HG03025 (cell line): Measurements from ENCODE around the gene ANGEL1.
A peak's percentile ranks its signal among the peaks of the same experiment; 100 is the strongest.

Source experiments
- ATAC-seq: cut with Tn5 transposase; IDR thresholded peaks from one replicate; pipeline ENCODE4 v1.9.1; 2021; ENCODE audit warnings: mild to moderate bottlenecking, moderate library complexity; ENCODE audit not compliant: unreplicated experiment, low FRiP score

The ANGEL1 gene

DNA sequence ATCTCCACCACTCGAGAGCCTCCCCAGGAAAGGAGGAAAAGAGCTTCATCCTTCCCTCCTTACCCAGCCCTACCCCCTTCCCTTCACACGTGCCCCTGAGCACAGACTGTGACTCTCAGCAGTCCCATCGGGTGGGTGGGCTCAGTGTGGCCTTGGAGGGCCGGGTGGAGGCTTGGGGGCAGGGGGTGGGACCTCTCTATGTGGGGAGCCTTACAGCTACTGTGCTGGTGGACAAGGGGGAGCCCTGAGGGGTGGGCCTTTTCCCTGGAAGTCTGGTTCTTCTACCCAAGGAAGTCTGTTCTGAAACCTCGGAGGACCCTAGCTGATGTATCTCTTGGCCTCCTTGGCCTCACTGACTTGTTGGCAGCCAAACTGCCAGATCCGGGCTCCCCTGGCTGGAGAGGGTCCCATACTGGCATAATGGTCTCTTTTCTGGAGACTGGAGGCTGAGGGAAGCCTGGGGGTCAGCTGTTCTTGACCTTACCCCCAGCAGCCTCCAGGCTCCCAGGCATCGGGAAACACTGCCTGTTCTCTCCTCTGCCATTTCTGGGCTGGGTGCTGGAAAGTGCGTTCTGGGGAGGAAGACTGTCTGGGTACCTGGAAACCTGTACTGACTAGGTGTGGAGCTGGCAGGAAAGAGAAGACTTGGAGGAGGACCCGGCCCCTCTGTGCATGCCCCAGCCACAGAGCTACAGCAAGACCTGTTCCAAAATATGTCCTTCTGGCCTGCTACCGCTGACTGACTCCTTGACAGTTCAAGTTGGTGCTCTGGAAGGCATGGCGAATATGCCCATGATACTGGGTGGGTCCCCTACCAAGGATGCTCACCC lies 43.8 kb downstream of the ANGEL1 start:
- no peak for ATAC-seq

DNA sequence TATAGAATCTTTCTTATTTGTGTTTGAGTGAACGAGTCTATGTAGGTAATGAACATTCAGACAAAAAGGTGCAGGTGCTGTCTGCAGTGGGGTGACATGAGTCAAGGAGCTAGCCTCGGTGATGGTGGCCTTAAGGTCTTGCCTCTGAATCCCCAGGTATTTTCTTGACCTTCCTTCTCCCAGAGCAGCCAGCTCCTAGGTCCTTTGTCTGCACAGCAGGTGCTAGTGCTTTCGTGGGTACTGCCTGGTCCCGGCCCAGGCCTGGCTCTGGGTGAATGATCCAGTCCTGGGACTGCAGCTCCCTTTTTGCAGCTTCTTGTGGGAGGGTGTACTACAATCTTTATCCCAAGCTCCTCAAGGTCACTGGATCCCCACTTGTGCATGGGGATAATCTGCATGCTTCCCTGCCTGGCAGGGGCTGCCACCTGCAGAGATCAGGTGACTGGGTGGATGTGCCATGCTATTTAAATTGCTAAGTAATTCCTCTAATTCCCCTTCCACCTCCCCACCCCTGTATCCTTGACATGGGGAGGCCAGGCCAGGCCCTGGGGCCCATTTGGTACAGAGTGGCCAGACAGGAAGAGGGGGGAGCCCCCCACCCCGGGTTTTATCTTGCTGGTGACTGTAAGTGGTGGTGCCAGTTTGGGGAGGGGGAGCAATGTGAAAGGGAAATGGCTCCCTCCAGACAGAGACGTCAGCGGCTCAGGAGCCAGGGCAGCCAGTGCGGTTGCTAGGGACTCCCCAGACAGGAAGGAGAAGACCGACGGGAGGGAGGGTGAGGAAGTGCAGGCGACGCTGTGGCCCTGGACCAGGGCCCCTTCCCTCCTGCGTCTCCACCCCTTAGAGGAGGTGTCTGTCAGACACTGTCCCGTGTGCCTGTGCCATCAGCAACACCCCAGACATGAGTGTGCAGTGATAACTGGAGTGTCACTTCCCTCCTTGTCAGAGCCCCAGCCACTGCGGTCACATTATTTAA lies 44.7 kb downstream of the ANGEL1 start:
- peak; percentile 64 for ATAC-seq

DNA sequence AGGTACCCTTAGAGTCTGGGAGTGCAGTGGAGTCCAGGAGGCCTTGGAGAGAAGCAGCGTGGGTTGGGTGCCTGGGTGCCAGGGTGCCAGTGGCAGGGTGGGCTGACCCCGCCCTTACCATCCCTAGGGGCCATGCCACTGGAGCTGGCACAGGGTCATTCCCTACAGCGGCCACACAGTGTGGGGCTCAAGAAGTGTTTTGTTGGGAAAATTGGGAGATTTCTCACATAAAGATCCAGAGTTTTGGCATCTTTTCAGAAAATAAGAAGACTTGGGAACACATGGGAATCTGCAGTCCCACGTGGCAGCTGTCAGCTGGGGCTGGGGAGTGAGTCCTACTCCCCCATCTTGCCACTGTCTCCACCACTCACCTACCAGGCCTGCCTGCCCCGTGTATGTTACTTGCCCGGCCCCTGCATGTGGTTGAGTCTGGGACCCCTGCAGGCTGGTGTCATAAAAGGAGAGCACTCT lies 47.2 kb downstream of the ANGEL1 start:
- ATAC-seq: no peak

DNA sequence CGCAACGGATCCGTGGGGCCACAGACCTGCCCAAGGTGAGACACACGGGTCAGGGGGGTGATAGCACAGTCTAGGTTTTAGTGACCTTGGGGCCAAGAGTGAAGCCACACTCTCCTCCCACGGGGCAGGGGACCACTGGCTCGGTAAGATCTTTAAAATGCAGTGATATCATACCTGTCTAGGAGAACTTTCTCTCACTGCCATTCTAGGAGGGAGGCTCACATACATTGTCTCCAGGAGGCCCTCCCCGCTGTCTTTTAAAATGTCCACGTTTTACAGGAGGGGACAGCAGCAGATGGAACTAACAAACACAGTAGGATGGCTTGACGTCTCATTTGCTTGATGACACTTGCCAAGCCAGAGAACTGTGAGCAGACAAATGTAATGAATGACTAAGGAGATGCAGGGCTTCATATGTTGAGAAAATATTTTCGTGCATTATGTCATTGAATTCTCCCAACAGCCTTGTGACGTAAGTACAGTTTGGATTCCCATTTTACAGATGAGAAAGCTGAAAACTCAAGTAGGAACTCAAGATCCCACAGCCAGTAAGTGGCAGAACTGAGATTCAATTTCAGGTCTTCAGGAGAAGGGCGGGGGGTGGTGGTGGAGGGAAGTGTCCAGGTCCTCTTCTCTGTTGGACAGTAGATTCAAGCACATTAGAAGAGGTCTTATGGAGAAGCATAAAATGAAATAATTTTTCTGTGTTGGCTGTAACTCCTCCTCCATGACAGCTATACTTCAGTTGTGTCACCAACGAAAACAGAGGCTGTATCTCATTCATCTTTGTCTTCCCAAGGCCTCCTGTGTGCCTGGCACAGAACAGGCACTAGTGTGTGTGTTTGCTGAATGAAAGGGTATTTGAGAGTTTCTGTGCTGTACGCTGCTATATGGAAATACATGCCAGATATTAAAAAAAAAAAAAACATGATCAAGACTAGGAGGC lies 49.3 kb downstream of the ANGEL1 start:
- ATAC-seq: no peak

DNA sequence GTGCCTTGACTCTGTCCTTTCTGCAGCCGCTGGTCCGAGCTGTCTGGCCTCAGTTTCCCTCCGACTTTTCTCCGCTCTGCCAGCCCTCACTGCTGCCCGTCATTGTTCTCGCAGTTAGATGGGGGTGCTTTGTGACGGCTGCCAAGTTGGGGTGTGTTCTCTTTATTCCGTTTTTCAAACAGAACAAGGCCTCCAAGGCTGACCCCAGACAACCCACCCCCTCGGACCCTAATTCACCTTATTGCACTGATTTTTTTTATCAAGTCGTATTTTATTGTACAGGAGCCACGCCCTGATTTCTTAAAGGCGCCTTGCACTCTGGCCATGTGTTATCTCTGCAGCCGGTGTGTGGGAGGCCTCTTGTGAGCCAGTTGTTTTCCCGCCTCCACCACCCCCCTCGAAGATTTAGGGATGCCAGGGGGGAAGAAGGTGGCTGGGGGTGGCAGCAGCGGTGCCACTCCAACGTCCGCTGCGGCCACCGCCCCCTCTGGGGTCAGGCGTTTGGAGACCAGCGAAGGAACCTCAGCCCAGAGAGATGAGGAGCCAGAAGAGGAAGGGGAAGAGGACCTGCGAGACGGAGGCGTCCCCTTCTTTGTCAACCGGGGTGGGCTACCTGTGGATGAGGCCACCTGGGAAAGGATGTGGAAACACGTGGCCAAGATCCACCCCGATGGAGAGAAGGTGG lies 50.1 kb downstream of the ANGEL1 start:
- no peak for ATAC-seq

DNA sequence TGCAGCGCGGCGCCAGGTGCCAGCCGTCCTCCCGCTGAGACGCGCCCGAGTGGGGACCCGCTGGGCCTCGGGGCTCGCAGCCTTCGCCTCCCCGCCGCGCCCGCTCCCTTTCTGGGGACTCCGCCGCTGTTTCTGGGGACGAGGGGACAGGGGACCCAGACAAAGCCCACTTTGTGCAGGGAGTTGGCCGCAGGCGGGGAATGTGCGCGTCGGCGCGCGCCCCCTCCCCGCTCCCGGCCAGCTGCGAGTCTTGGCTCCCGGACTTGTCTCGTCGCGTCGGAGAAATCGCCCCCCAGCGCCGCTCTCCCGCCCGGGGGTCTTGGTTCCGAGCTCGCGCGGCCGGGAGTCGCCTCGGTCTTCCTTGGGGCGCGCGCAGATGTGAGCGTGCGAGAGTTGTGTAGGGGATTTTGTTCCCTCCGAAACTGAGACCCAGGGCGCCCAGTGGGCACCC lies 50.7 kb downstream of the ANGEL1 start:
- no peak for ATAC-seq

DNA sequence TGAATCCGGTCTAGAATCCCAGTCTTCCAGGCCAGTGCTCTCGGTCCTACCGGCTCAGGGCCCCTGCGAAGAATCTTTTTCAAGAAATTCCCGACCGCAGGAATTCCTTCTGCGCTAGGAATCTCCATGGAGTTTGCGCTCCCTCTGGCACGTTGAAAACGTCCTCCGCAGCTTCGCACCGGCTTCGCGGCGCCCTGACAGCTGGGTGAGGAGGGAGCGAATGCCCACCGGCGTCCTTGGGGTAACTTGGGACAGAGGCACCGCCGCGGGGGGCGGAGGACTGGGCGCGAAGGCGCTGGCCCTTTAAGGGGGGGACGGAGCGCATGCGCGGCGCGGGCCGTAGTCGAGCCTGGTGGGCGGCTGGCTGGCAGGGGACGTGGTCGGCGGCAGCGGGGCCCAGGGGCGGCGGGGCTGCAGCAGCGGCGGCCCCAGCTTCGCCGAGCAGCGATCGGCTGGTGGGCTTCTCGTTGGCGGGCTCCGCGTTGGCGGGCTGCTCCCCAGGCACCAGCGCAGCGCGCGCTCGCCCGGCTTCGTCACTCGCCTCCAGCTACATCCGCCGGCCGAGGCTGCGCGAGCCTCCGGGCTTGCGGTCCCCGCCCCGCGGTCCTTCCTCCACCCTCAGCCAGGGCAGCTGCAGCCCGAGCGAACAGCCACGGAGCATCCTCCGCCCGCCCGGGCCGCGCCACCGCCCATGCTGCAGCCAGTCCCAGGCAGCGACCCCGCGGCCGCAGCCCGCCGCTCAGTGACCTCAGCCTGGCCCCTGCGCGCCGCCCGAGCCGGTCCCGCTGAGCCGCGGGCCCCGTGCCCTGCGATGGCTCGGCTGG lies 51.3 kb downstream of the ANGEL1 start, which contains the start of gene VASH1:
Gene VASH1 (plus strand): TSS at position 333 of the 824 bp plus-strand sequence. CDS start 1,354 bp downstream, outside the sequence.
- ATAC-seq: peak; percentile 69

DNA sequence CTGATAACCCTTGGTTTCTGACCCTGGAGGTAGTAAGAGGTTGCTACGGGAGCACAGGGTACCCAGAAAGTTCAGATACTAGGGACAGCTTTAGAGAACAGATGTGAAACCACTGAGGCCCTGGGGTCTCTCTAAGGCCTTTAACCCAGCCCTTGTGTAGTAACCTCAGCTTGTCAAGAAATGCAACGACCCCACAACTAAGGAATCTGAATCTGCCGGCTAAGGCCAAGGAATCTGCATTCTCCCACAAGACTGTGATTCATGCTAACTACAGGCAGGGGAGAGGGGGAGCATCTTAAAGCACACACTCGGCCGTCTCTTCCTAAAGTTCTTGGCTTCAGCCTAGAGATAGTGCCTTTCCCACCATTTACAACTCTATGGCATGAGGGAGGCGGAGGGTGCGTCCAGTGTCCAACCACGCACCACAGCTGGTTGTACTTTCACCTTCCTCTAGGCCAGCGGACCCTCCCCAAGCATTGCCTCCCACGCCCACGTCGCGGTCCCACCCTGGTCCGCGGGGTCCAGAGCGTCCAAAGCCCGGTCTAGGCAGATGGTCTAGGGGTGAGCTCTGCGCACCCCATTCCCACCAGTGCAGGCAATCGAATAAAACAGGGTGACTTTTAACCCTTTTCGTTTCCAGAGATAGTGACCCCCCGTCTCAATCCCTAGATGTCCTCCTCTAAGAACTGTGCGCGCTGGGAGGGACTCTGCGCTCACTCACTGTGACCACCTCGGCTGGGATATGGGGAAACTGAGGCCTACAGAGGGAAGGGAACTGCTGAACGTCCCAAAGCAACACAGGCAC lies 52.1 kb downstream of the ANGEL1 start:
- ATAC-seq: no peak

DNA sequence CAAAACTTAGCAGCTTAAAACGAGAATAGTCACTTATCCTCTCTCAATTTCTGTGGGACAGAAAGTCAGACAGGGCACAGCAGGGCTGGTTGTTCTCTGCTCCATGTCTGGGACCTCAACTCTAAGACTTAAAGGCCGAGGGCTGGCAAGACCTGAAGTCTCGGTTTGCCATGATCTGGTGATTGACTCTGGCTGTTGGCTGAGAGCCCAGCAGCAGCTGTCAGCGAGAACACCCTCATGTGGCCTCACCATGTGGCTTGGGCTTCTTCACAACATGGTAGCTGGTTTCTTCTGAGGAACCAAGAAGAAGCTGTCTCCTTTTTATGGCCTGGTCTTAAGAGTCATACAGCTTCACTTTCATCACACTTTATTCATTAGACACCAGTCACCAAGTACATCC lies 53.1 kb downstream of the ANGEL1 start:
- no peak for ATAC-seq

DNA sequence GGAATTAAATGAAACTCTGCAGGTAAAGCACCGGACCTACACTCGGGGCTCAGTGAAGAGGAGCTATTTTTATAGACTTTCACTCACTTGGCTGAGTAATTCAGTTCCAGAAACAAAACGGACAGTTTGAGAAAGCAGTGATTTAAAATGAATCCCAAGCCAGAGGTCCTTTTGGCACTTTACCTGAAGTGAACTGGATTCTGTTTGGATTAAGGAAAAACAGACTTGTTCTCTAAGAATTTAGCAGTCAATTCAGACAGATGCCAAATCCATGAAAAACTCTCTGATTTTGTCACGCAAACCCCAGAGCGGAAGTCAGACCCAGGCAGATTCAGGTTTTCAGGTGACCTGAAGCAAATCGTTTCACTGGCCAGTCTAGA lies 56.3 kb downstream of the ANGEL1 start:
- ATAC-seq: no peak

DNA sequence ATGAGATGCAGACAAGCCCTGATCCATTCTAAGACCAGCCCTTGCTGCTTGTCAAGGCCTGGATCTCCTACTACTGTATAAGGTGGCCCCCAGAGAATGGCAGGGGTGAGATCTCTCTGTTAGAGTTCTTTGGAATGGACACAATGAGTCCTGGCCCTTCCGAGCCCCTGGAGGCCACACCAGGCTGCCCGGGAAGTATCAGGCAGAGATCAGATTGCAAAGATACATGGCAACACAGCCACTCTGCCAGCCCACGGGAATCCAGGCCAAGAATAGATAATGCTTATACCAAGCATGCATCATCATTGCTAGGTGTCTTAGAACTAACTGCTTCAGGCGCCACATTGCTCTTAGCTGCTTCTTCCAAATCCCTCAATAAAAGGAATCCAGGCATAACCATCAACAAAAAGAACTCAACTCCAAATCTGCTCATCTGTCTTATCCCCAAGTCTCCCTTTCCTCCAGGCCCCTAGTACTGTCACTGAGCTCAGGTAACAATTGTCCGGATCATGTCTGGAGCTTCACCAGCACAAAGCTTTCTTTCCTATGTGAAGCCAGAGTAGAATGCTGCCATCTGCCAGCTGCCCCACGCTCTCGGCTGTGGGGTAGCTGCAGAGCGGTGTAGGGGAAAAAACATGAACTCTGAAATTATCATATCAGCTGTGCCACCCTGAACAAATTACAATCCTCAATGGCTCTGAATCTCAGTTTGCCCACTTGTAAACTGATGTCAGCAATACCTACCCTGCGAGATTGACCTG lies 56.9 kb downstream of the ANGEL1 start:
- no peak for ATAC-seq

DNA sequence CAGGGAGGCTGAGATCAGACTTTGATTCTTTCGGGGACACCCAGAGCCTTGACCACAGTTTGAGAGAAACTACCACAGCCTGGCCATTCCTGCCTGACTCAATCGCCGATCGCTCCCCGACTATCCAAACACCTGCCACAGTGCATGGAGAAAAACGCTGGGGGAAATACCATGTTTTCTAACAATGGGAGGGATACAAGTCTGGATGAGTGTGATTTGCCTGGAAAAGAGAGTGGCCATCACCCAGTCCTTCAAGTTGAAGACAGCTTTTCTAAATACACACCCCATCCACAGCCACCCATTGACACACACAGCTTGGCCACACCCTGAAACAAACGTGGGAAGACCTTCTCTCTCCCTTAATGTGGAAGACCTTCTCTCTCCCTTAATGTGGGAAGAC lies 58.1 kb downstream of the ANGEL1 start:
- no peak for ATAC-seq

DNA sequence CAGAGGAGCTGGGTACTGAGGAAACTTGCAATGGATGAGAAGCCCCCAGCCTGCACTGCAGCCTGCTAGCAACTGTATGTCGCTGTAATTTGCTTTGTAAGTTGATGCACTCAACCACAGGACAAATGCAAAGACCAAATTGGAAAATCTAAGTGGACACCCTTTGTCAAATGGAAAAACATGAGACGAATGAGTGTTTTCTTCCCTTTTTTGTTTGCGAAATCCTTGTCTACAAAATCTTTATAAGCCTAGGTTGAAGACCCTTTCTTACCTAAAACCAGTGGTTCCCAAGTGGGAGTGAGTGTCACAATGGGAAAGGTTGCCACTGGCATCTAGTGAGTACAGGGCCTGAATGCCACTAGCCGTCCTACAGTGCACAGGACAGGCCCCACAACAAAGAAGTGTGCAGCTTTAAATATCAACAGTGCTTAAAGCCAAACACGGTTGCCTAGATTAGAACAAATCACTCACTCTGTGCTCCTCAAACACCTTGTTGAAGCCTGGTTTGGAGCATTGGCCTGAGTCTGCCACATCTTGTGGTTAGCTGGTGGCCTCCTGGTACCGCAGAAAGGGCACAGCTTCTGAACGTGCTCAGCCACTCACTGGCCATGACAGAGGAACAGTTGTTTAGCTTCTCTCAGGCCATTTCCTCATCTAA lies 59.0 kb downstream of the ANGEL1 start:
- no peak for ATAC-seq

DNA sequence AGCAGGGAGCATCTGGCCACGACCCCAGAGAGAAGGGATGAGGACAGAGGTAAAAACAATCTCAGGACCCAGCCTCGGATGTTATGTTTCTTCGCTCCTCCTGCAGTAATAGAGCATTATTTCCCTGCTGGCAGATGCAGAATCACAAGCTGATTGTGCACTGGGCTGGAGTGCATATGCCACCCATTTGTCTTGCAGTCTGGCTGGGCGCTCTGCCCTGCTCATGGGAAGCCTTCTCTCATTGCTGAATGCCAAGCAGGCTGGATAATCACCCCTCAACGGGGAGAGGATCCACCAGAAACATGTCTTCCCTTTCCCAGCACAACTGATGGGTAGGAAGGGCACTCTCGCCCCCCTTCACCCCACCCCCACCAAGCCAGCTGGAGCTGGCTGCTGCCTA lies 59.9 kb downstream of the ANGEL1 start:
- no peak for ATAC-seq

DNA sequence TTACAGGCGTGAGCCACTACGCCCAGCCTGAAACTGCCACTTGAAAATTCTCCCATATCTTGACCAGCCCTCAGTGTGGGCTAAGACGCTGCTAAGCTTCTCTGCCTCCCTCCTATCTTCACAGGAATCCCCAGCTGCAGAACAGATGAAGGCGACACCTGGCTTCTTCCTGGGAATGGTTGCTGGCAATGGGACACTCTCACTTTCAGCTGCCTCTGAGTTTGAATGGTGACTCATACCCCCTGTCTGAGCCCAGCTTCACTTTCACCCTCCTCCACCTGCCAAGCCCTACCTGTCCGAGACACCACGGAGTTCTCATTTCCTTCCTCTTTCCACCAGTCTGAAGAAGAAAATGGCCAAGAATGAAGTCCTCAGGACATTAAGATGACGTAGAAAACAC lies 69.7 kb downstream of the ANGEL1 start:
- ATAC-seq: no peak

DNA sequence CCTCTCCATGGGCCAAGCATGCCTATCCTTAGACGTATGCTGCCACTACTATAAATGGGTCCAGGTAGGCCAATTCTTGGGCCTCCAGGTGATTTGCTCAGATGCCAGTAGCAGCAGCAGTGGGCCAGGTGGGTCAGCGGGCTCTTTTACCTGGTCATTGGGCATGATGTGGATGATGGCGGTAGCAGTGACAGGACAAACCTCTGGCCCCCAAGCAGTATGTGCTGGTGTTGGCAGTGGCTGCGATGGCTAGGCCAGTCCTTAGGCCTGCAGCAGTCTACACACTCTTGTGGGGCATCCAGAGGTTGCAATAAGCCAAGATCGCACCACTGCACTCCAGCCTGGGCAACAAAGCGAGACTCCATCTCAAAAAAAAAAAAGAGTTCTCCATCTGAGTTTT lies 70.5 kb downstream of the ANGEL1 start:
- ATAC-seq: no peak

DNA sequence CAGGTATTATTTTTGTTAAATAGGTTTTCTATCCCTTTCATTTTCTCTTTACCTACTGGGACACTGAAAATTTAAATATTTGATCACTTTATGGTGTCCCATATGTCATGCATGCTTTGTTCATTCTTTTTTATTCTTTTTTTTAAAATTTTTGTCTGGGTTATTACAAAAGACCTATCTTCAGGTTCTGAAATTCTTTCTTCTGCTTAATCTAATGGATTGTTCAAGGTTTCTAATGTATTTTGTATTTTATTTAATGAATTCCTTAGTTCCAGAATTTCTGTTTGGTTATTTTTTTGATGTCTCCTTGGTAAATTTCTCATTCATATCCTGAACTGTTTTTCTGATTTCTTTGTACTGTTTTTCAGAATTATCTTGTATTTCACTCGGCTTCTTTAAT lies 71.6 kb downstream of the ANGEL1 start:
- no peak for ATAC-seq
